ENCODE data around the gene KAT6B.

The KAT6B gene

DNA sequence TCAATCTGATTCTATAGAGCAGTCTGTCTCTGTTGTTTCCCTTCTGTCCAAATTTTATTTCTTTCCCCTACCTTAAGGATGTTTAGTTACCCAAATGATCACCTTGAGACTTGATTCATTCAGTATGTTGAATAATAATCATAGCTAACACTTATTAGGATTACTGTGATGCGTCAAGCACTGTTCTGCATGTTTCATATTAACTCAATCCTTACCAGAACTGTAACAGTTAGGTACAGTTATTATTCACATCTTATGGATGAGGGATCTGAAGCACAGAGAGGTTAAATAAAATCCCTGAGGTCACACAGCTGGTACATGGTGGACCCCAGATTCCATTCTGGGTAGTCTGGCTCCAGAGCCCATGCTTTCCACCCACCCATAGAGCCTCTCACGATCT, 187.1 kb downstream of the KAT6B start:
- no peak overlapping the region for H3K4me3 ChIP-seq (ENCODE audit: insufficient read depth, low read depth, low read length, poor library complexity, severe bottlenecking)
- no peak overlapping the region for H3K27ac ChIP-seq (ENCODE audit: insufficient read depth, low read length, poor library complexity, severe bottlenecking)
- H3K9me3 ChIP-seq (ENCODE audit: control insufficient read depth, low read length), result no peaks in the 10 kb centered on the region
- H3K27me3 ChIP-seq (replicated peaks; ENCODE audit: control insufficient read depth, insufficient read depth, low read length, poor library complexity, severe bottlenecking), result no peaks in the 10 kb centered on the region
- H3K36me3 ChIP-seq (ENCODE audit: control insufficient read depth, insufficient read depth, low read length), result peaks cover 11% of the 10 kb centered on the region
- no peak for DNase-seq
- H3K4me1 ChIP-seq (ENCODE audit: control insufficient read depth, insufficient read depth, low read length, poor library complexity, severe bottlenecking), result peaks cover 16% of the 10 kb centered on the region

DNA sequence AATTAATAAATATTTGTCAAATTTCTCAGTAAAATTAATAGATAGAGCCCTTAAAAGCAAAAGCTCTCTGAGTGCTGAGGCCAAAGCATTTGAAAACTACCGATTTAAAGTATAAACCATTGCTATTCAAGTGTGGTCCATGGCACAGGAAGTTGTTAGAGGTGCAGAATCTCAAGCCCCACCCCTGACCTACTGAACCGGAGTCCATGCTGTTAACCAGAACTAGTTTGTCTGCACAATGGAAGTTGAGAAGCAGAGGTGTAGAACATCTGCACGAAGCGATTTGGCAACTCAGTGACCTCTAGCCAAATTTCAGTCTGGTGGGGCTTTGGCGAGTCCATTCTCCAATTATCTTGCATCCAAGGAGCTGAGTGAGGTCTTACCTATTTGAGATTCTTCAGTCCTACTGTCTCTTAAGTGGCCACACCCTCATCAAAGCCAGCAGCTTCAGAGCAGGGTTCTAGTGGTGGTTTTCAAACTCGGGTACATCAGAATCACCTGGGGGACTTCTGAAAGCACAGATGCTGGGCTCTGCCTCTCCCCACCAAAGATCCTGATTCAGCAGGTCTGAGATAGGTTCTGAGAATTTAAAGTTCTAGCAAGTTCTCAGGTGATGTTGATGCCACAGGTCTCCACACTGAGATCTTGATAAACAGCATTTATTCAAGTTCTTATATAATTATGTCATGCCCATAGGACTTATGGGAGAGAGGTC, 188.3 kb downstream of the KAT6B start:
- H3K36me3 ChIP-seq (ENCODE audit: control insufficient read depth, insufficient read depth, low read length), result peaks cover 11% of the 10 kb centered on the region
- H3K9me3 ChIP-seq (ENCODE audit: control insufficient read depth, low read length), result no peaks in the 10 kb centered on the region
- H3K27ac ChIP-seq (ENCODE audit: insufficient read depth, low read length, poor library complexity, severe bottlenecking), result peak overlapping the region; percentile 28
- H3K4me3 ChIP-seq (ENCODE audit: insufficient read depth, low read depth, low read length, poor library complexity, severe bottlenecking), result no peak overlapping the region
- peaks cover 16% of the 10 kb centered on the region for H3K4me1 ChIP-seq (ENCODE audit: control insufficient read depth, insufficient read depth, low read length, poor library complexity, severe bottlenecking)
- DNase-seq, result peak in 2 of 3 donors; percentile 12
- no peaks in the 10 kb centered on the region for H3K27me3 ChIP-seq (replicated peaks; ENCODE audit: control insufficient read depth, insufficient read depth, low read length, poor library complexity, severe bottlenecking)

DNA sequence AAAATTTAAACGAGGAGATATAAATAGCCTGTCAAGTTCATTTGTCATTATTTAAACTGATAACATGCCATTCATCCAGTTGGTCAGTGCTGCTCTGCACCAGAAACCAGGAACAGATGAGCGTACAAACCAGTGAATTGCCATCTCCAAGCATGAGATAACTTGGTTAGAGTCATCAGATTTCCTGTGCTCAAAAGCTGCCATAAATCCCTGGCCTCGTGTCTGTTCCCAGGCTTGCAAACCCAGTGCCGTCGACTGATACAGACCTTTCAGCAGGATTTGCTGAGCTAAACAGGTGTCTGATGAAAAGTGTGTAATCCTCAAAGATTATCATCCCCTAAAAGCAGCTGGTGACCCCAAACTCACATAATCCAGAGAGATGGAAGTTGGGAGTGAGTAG, 189.0 kb downstream of the KAT6B start:
- Histone ChIP-seq H3K9me3 (ENCODE audit: control insufficient read depth, low read length) (no peaks in the 10 kb centered on the region), H3K4me1 (ENCODE audit: control insufficient read depth, insufficient read depth, low read length, poor library complexity, severe bottlenecking) (peaks cover 16% of the 10 kb centered on the region), H3K36me3 (ENCODE audit: control insufficient read depth, insufficient read depth, low read length) (peaks cover 12% of the 10 kb centered on the region), H3K4me3 (ENCODE audit: insufficient read depth, low read depth, low read length, poor library complexity, severe bottlenecking) (no peak overlapping the region), H3K27ac (ENCODE audit: insufficient read depth, low read length, poor library complexity, severe bottlenecking) (peak overlapping the region; percentile 5), H3K27me3 (replicated peaks; ENCODE audit: control insufficient read depth, insufficient read depth, low read length, poor library complexity, severe bottlenecking) (no peaks in the 10 kb centered on the region)
- DNase-seq, result no peak

DNA sequence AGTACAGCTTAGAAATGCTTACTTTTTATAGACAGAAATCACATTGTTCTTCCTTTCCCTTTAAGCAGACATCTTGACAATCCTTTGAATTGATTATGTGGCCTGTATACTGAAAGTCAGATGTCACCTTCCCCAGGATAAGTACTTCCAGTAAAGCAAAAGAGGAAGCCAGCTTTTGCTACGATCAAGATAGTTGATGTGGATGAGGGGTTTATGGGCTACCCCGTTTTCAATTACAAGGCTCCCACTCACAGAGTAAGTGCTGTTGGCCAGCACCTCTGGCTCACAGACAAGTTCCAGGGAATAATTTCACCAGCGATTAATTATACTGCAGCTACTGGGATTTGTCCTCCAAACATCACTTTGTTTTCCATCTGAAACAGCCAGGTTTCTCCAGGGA, 189.9 kb downstream of the KAT6B start:
- peaks cover 20% of the 10 kb centered on the region for H3K36me3 ChIP-seq (ENCODE audit: control insufficient read depth, insufficient read depth, low read length)
- H3K27ac ChIP-seq (ENCODE audit: insufficient read depth, low read length, poor library complexity, severe bottlenecking), result no peak overlapping the region
- no peaks in the 10 kb centered on the region for H3K27me3 ChIP-seq (replicated peaks; ENCODE audit: control insufficient read depth, insufficient read depth, low read length, poor library complexity, severe bottlenecking)
- H3K9me3 ChIP-seq (ENCODE audit: control insufficient read depth, low read length), result no peaks in the 10 kb centered on the region
- no peak overlapping the region for H3K4me3 ChIP-seq (ENCODE audit: insufficient read depth, low read depth, low read length, poor library complexity, severe bottlenecking)
- DNase-seq, result no peak
- peaks cover 16% of the 10 kb centered on the region for H3K4me1 ChIP-seq (ENCODE audit: control insufficient read depth, insufficient read depth, low read length, poor library complexity, severe bottlenecking)

DNA sequence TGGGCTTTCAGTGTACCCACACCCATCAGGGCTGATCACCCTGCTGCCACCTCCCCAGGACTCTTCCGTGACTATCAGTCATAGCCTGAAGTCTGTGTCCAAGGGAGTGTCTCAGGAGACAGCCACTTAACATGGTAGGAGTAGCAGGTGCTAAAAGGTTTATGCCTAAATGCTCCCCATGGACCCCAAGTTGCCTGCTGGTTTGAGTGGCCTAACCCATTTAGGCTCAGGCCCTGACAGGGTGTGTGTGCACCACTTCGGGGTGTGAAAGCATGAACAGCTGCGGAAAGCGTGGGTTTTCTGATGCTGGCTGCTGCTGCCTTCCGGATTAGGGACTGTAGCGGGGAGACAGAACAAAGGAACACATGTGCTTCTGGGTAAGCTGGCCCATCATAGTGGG, 191.9 kb downstream of the KAT6B start:
- H3K4me1 ChIP-seq (ENCODE audit: control insufficient read depth, insufficient read depth, low read length, poor library complexity, severe bottlenecking), result peaks cover 13% of the 10 kb centered on the region
- no peak overlapping the region for H3K4me3 ChIP-seq (ENCODE audit: insufficient read depth, low read depth, low read length, poor library complexity, severe bottlenecking)
- DNase-seq, result no peak
- H3K27me3 ChIP-seq (replicated peaks; ENCODE audit: control insufficient read depth, insufficient read depth, low read length, poor library complexity, severe bottlenecking), result no peaks in the 10 kb centered on the region
- no peaks in the 10 kb centered on the region for H3K9me3 ChIP-seq (ENCODE audit: control insufficient read depth, low read length)
- peaks cover 35% of the 10 kb centered on the region for H3K36me3 ChIP-seq (ENCODE audit: control insufficient read depth, insufficient read depth, low read length)
- H3K27ac ChIP-seq (ENCODE audit: insufficient read depth, low read length, poor library complexity, severe bottlenecking), result no peak overlapping the region

DNA sequence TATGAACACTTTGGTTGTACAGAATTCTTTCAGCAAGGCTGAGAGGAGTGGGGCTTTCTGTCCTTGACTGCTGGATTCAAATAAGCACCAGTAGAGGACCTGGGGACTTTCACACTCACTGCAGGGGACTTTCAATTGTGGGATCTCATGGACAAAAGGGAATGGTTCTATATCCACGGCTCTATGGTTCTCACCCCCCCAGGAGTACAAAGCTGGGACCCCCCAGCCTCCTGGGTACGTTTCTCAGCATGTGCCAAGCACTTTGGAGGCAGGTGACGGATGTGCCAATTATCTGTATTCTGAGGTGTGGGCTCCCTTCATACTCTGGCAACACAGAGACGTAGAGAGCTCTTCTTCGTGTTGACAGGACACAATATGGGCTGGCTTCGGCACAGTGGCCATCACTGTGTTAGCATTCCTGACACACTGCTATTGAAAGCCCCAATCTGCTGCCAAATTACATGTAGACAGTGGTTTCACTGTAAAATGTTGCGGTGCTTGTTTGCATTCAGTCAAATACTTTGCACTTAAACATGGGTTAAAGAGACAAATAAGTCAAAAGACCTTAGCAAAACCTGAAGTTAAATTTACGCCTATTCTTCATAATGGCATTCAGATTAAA, 192.4 kb downstream of the KAT6B start:
- H3K27ac ChIP-seq (ENCODE audit: insufficient read depth, low read length, poor library complexity, severe bottlenecking), result no peak overlapping the region
- H3K4me1 ChIP-seq (ENCODE audit: control insufficient read depth, insufficient read depth, low read length, poor library complexity, severe bottlenecking), result peaks cover 7% of the 10 kb centered on the region
- no peak overlapping the region for H3K4me3 ChIP-seq (ENCODE audit: insufficient read depth, low read depth, low read length, poor library complexity, severe bottlenecking)
- H3K36me3 ChIP-seq (ENCODE audit: control insufficient read depth, insufficient read depth, low read length), result peaks cover 38% of the 10 kb centered on the region
- H3K9me3 ChIP-seq (ENCODE audit: control insufficient read depth, low read length), result no peaks in the 10 kb centered on the region
- no peak for DNase-seq
- no peaks in the 10 kb centered on the region for H3K27me3 ChIP-seq (replicated peaks; ENCODE audit: control insufficient read depth, insufficient read depth, low read length, poor library complexity, severe bottlenecking)

DNA sequence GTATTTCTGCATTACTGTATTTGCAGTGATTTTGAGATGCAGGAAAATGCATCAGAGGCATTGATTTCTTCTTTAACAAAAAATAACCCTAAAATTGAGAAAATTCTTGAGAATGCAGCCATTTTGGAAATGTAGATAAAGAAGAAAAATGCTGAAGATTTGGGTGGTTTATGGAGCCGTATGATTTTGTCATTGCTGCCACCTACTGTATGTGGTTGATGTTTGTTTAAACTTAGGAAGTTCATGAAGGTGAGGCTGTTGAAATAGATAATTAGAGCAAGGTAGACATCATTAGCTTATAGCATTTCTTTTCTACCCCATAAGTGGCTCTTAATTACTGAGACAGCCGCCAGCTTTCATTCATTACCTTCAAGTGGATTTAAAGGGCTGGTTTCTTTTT, 193.0 kb downstream of the KAT6B start:
- no peak for DNase-seq
- Histone ChIP-seq H3K27ac (ENCODE audit: insufficient read depth, low read length, poor library complexity, severe bottlenecking) (no peak overlapping the region), H3K27me3 (replicated peaks; ENCODE audit: control insufficient read depth, insufficient read depth, low read length, poor library complexity, severe bottlenecking) (no peaks in the 10 kb centered on the region), H3K9me3 (ENCODE audit: control insufficient read depth, low read length) (no peaks in the 10 kb centered on the region), H3K4me3 (ENCODE audit: insufficient read depth, low read depth, low read length, poor library complexity, severe bottlenecking) (no peak overlapping the region), H3K4me1 (ENCODE audit: control insufficient read depth, insufficient read depth, low read length, poor library complexity, severe bottlenecking) (peaks cover 7% of the 10 kb centered on the region), H3K36me3 (ENCODE audit: control insufficient read depth, insufficient read depth, low read length) (peaks cover 38% of the 10 kb centered on the region)

DNA sequence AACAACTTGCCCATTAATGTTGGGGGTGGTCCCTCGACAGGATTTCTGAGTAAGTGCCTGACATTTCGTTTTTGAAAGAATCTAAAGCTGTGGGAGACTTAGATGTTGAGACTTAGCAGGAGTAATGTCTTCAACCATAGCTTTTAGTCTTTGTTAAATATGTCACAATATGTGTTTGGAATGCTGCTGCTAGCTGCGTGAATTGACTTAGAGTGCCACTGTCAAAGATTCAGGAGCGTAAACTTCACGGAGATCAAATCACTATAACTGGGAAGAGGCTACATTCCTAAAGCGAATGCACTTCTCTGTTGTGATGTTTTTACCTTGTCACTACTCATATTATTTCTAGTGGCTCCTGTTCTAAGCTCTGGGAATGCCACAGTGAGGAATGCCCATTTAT, 193.8 kb downstream of the KAT6B start:
- Histone ChIP-seq H3K27me3 (replicated peaks; ENCODE audit: control insufficient read depth, insufficient read depth, low read length, poor library complexity, severe bottlenecking) (no peaks in the 10 kb centered on the region), H3K4me1 (ENCODE audit: control insufficient read depth, insufficient read depth, low read length, poor library complexity, severe bottlenecking) (peaks cover under 1% of the 10 kb centered on the region), H3K9me3 (ENCODE audit: control insufficient read depth, low read length) (no peaks in the 10 kb centered on the region), H3K36me3 (ENCODE audit: control insufficient read depth, insufficient read depth, low read length) (peaks cover 44% of the 10 kb centered on the region), H3K4me3 (ENCODE audit: insufficient read depth, low read depth, low read length, poor library complexity, severe bottlenecking) (no peak overlapping the region), H3K27ac (ENCODE audit: insufficient read depth, low read length, poor library complexity, severe bottlenecking) (no peak overlapping the region)
- DNase-seq, result no peak

DNA sequence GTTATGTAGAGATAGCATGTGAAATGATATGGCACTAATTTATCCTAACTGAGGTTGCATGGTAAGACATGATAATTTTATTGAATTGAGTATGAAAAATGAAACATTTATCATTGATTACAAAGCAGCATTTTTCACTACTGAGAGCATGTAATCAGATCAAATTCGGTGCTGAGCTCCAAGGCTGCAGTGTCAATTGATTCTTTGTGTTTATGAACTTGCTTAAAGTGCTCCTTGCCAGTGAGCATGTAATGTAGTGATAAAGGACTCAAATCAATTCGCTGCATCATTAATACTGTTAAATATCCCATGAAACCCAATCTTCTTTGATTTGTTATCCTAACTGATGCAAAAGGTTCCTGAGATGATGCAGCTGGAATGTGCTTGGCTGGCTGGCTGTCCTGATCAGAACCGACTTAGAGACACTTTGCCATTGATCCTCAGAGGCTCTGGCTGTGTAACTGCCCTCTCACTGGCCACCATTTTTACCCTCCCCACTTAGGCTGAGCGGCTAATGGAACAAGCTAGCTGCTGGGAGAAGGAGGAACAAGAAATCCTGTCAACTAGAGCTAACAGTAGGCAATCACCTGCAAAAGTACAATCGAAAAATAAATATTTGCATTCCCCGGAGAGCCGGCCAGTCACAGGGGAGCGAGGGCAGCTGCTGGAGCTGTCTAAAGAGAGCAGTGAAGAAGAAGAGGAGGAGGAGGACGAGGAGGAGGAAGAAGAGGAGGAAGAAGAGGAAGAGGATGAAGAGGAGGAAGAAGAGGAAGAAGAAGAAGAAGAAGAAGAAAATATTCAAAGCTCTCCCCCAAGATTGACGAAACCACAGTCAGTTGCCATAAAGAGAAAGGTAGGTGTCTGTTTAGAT, 195.2 kb downstream of the KAT6B start:
- no peak overlapping the region for H3K27ac ChIP-seq (ENCODE audit: insufficient read depth, low read length, poor library complexity, severe bottlenecking)
- H3K9me3 ChIP-seq (ENCODE audit: control insufficient read depth, low read length), result no peaks in the 10 kb centered on the region
- H3K27me3 ChIP-seq (replicated peaks; ENCODE audit: control insufficient read depth, insufficient read depth, low read length, poor library complexity, severe bottlenecking), result no peaks in the 10 kb centered on the region
- no peaks in the 10 kb centered on the region for H3K4me1 ChIP-seq (ENCODE audit: control insufficient read depth, insufficient read depth, low read length, poor library complexity, severe bottlenecking)
- peaks cover 44% of the 10 kb centered on the region for H3K36me3 ChIP-seq (ENCODE audit: control insufficient read depth, insufficient read depth, low read length)
- no peak for DNase-seq
- H3K4me3 ChIP-seq (ENCODE audit: insufficient read depth, low read depth, low read length, poor library complexity, severe bottlenecking), result no peak overlapping the region

DNA sequence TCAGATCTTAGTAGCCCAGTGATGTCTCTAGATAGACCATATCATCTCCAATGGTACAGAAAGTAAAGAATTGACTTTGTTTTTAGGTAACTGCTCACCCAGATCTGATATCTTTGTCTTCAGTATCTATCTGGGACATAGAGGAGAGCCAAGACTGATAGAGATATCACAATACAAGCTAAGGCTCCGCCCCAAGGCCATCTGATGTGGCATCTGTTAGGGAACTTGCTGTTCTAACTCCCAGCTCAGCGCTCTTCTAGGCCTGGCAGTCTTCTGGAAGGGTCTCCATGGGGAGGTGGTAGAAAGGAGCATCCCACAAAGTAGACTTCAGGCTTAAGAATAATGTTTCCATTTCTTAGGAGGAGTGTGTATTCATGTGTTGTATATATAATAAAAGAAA, 196.7 kb downstream of the KAT6B start:
- Histone ChIP-seq H3K27ac (ENCODE audit: insufficient read depth, low read length, poor library complexity, severe bottlenecking) (no peak overlapping the region), H3K4me1 (ENCODE audit: control insufficient read depth, insufficient read depth, low read length, poor library complexity, severe bottlenecking) (no peaks in the 10 kb centered on the region), H3K36me3 (ENCODE audit: control insufficient read depth, insufficient read depth, low read length) (peaks cover 48% of the 10 kb centered on the region), H3K4me3 (ENCODE audit: insufficient read depth, low read depth, low read length, poor library complexity, severe bottlenecking) (no peak overlapping the region), H3K9me3 (ENCODE audit: control insufficient read depth, low read length) (no peaks in the 10 kb centered on the region), H3K27me3 (replicated peaks; ENCODE audit: control insufficient read depth, insufficient read depth, low read length, poor library complexity, severe bottlenecking) (no peaks in the 10 kb centered on the region)
- DNase-seq, result no peak

Data from effector memory CD4-positive, alpha-beta T cell (primary cell).